HG03565 (cell line): ENCODE results near the gene POLR1C.
"Not testable (repeated sequence)": the region's sequence is repeated elsewhere in the genome, so short reads cannot be mapped to it uniquely, and the experiment has no call there.

ENCODE experiments used
- ATAC-seq: cut with Tn5 transposase; IDR thresholded peaks from one replicate; pipeline ENCODE4 v1.9.1; 2021; ENCODE audit warnings: mild to moderate bottlenecking, moderate library complexity; ENCODE audit not compliant: unreplicated experiment

POLR1C gene

GRCh38 chr6:43508481-43509141 is 8.3 kb upstream of the POLR1C start:
- no peak for ATAC-seq

DNA sequence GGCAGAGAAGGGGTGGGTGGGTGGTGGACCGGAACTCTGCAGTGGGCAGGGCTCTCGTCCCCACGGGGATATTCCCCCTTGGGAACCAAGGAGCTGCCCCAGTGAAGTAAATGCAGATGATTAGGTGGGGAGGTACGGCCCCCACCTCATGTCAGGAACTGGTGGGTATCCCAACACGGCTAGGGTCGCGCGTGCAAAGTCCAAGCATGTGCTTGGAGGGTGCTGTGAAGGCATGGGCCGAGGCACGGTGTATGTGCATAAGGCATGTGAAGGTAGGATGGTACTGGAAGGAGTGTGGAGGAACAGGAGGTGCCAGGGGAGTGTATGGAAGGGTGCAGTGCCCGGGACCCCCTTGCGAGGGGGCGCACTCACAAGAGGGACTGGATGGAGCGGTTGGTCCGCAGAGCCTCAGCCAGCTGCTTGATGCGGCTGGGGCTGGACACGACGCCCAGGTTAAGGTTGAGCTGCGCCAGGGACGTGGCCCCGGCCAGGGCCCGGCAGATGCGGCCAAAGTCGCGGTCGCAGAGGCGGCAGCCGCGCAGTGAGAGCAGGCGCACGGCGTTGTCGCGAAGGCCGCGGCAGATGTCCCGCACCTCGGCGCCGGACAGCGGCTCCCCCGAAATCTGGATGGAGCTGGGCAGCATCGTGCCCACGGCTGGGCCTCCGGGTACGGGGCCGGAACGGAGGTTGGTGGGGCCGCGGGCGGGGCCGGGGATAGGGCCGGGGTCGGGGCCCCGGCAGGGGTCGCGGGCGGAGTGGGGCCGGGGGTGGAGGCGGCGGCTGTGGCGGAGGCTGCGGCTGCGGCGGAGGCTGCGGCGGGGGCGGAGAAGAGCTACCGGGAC is 7.5 kb upstream of the POLR1C start:
- ATAC-seq, result no peak

DNA sequence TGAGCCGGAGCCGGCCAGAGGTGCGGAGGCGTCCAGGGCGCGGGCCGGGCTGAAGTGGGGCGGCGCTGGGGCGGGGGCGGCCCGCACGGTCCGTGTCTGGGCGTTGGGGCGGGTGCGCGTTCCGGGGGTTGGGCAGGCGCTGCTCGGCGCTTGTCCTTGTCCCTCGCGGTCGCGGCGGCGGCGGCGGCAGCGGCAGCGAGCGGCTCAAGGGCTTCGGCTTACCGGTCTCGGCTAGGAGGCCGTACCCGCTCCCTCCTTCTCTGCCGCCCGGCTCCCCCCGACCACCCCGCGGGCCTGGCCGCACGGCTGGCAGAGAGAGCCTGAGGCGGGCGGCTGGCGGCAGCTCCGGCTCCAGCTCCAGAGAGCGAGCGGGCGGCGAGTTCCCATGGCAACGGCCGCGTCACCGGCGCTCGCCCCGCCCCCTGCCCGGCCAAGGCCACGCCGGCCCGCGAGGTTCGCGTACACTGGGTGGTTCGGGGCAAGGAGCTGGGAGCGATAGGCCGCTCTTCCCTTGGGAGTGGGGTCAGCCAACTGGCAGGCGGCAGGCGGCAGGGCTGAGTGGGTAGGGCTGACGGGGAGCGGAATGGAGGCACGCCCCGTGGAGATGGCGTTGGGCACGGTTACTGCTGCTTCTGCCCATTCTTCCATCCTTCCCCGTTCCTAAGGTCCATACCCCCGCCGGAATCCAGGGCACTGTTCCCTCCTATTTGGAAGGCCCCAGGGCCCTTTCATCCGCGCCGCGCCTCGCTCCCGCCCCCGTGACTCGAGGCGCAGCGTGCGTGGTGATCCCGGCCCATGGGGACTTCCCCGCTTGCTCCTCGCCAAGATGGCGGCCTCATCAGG is 6.7 kb upstream of the POLR1C start, which contains the start of gene LRRC73:
Gene LRRC73, minus strand, starts transcription at position 363 of the 843 bp plus-strand sequence. CDS start 561 bp downstream, outside the sequence.
- ATAC-seq, result no peak

GRCh38 chr6:43510827-43511163 is 6.1 kb upstream of the POLR1C start:
- ATAC-seq, result no peak

DNA sequence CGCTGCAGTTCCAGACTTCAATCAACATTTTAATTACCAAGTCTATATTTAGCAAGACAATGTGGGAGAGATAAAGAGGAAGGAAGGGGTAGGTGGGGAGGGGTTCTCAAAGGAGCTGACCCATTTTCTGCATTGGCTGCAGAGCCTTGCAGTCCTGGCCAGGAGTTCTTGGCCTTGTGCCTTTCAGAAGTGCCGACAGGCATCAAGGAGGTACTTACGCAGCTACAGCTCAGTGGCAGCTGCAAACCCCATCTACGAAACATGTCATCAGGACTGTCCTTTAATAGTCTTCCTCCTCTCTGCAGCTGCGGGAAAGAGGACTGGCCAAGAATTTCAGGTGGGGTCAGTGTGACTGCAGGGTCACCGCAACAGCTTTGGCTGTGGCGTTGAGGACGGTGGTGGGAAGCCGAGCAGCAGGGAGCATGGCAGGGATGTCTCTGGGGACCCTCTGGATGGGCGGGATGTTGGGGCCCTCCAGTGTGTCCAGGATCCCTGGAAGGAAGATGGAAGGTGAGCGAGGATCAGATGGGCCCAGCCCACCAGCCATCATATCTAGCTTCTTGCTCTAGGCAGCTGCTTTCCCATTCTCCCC is 5.0 kb upstream of the POLR1C start:
- no peak for ATAC-seq

- no peak for ATAC-seq
Measured at GRCh38 chr6:43515808-43516207, 1.1 kb upstream of the POLR1C start.

DNA sequence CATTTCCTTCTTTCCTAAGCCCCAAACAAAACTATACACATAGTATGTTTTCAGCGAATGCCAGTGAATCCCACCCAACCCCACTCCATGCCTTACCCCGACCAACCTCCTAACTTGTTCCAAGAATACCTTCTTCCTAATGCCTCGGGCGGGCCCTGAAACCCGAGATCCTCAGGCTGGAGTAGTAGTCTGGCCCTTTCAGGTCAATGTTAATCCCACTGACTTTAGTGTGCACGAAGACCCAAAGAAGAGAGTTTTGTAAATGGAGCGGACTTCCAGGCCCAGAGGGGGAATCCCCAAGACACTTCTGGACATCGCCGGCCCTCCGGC is 557 bp upstream of the POLR1C start:
- no peak for ATAC-seq

GRCh38 chr6:43517505-43518357 is 842 bp downstream of the POLR1C start:
- no peak for ATAC-seq

GRCh38 chr6:43520097-43520496 is 3.2 kb downstream of the POLR1C start:
- no peak for ATAC-seq

DNA sequence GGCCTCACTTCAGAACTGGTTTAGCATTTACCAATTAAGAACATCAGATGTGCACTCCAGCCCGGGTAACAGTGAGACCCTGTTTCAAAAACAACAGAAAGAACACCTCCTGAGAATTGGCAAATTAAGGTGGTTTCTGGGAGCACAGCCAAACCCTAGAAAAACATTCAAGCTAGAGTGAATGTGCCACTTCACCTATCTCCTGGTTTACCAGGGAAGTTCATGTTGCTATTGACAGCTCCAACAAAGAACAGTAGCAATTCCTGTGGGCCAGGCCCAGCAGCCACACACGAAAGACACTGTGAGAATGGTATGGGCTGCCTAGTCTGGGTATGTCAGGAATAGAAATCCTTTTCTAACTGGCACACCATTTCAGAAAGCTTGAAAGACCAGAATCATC is 4.9 kb downstream of the POLR1C start:
- no peak for ATAC-seq

GRCh38 chr6:43522547-43523261 is 5.8 kb downstream of the POLR1C start:
- ATAC-seq, result no peak

DNA sequence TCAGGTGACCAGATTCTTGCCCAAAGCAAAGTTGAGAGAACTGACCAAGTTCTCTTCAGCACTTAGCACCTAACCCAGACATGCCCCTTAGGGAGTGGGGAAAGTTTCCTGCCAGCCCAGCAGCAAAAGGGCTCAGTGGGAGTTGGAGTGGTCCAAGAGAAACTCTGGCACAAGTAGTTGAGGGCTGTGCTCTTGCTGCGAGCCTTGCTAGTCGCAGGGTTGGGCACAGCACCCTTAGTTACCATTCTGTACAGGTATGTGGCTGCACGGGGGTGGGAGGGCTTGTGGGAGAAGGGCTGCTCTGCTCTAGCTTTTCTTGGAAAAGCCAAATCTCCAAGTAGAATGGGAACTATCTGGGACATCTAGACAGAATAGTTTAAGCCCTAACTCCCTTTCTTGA is 6.4 kb downstream of the POLR1C start:
- ATAC-seq, result no peak

GRCh38 chr6:43524483-43524961 is 7.6 kb downstream of the POLR1C start:
- ATAC-seq, result no peak

DNA sequence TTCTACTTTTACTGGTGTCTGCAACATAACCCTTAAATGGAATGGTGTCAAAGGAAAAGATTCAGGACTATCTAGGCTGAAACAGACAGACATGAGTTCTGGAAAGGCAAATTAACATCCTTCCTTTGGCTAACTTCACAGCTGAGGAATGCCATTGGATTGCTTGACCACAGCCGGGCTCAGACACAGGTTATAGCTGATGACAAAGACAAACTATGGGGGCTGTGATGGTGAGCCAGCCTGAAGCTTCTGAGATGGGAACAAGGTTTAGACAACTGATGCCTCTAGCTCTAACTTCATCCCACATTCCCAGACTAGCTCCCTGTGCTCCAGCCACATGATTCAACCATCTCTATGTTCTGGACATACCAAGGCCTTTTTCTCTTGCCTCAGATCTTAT is 15.3 kb downstream of the POLR1C start:
- ATAC-seq, result no peak

- not testable (repeated sequence) for ATAC-seq
Measured at GRCh38 chr6:43538986-43539385, 22.1 kb downstream of the POLR1C start.

- ATAC-seq, result not testable (repeated sequence)
Measured at GRCh38 chr6:43539409-43539808, 22.5 kb downstream of the POLR1C start.

DNA sequence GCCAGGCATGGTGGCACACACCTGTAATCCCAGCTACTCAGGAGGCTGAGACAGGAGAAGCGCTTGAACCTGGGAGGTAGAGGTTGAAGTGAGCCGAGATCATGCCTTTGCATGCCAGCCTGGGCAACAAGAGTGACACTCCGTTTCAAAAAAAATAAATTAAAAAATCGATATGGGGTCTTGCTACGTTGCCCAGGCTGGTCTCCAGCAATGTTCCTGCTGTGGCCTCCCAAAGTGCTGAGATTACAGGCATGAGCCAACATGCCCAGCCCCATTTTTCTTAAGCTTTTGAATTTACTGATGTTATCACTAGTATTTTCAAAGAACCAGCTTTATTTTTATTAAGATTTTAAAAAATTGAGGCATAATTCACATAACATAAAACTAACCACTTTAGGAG is 23.6 kb downstream of the POLR1C start:
- no peak for ATAC-seq

GRCh38 chr6:43541774-43542471 is 25.0 kb downstream of the POLR1C start:
- ATAC-seq, result no peak

DNA sequence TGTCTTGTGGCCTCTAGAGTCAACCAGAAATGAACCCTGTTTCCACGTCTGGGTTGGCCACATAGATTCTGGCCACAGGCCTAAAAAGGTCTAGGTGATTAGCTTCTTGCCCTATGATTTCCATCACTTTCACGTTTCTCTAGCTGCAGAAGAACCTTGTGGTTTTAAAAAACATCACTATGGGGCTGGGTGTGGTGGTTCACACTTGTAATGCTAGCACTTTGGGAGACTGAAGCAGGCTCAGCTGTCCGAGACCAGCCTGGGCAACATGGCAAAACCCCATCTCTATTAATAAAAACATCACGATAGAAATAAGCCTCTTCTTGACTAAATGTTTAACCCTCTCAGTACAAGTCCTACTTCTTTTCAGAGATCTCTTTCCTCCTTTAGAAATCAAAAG is 27.6 kb downstream of the POLR1C start:
- no peak for ATAC-seq
